SK-N-SH (cell line): ENCODE measurements around the gene RER1. TPM values are rescaled to one million over a fixed set of nuclear protein-coding genes. Genes with fewer than 3 reads are reported as not detected.

Experiments
- CTCF ChIA-PET: fragments of 300-600, 350-600 bp; formaldehyde crosslinking; extraction: SDS; loops from one replicate; lab custom pipeline; 2021; lab: Yijun Ruan, JAX
- POLR2A ChIA-PET: fragments of 350-600 bp; sonication (Branson Sonifier 250); formaldehyde crosslinking; extraction: SDS; loops from one replicate; lab custom pipeline; 2020; ENCODE audit warnings: antibody characterized with exemption, inconsistent platforms; lab: Yijun Ruan, JAX
- DNase-seq: peaks from one replicate; pipeline ENCODE4 v3.0.0; 2012
- H2AFZ ChIP-seq: fragments of 200-600 bp; sonication (generic); 2 replicates; pipeline ENCODE4 v1.8.1; 2016; ENCODE audit warnings: antibody characterized with exemption, mild to moderate bottlenecking, low read depth
- H3F3A ChIP-seq: fragments of 200-600 bp; sonication (generic); replicated peaks from 2 replicates; pipeline ENCODE3; 2016; ENCODE audit warnings: antibody characterized with exemption, mild to moderate bottlenecking; ENCODE audit not compliant: insufficient read depth
- H3K27ac ChIP-seq, 2 experiments: fragments of 200-500 bp in 1 of 2; fragments of 200-600 bp in 1 of 2; sonication (Bioruptor generic) in 1 of 2; sonication (generic), shearing (Covaris generic) in 1 of 2; 2 replicates each; pipeline versions ENCODE4 v1.5.1 to v1.6.1; 2014 to 2016; ENCODE audit warnings: low read depth in 2 of 2, inconsistent platforms in 1 of 2, low read length in 1 of 2, mild to moderate bottlenecking in 1 of 2, mixed read lengths in 1 of 2
- H3K27me3 ChIP-seq: fragments of 200-600 bp; sonication (generic), shearing (Covaris generic); 2 replicates; pipeline ENCODE4 v1.6.1; 2016; ENCODE audit warnings: mixed run types; ENCODE audit not compliant: insufficient read depth
- H3K36me3 ChIP-seq, 2 experiments: fragments of 200-500 bp in 1 of 2; fragments of 200-600 bp in 1 of 2; sonication (Bioruptor generic) in 1 of 2; sonication (generic) in 1 of 2; replicated peaks in 1 of 2; 2 replicates each; pipeline versions ENCODE3 to v1.5.1; 2014 to 2016; ENCODE audit warnings: low read length in 1 of 2, mild to moderate bottlenecking in 1 of 2; ENCODE audit not compliant: insufficient read depth in 2 of 2, control insufficient read depth in 1 of 2
- H3K4me1 ChIP-seq, 2 experiments: fragments of 200-500 bp in 1 of 2; fragments of 200-600 bp in 1 of 2; sonication (Bioruptor generic) in 1 of 2; sonication (generic), shearing (Covaris generic) in 1 of 2; 2 replicates each; pipeline versions ENCODE4 v1.5.1 to v1.6.1; 2014 to 2016; ENCODE audit warnings: low read depth in 1 of 2, low read length in 1 of 2, mixed run types in 1 of 2; ENCODE audit not compliant: insufficient read depth in 2 of 2, control insufficient read depth in 1 of 2
- H3K4me2 ChIP-seq: fragments of 200-600 bp; sonication (generic), shearing (Covaris generic); 2 replicates; pipeline ENCODE4 v1.6.1; 2017; ENCODE audit warnings: mixed run types
- H3K4me3 ChIP-seq, 2 experiments: fragments of 200-500 bp in 1 of 2; fragments of 200-600 bp in 1 of 2; sonication (Bioruptor generic) in 1 of 2; sonication (generic), shearing (Covaris generic) in 1 of 2; 2 replicates each; pipeline versions ENCODE4 v1.5.1 to v1.8.1; 2014 to 2016; ENCODE audit warnings: low read depth in 2 of 2, inconsistent platforms in 1 of 2, low read length in 1 of 2, mild to moderate bottlenecking in 1 of 2, mixed read lengths in 1 of 2, moderate library complexity in 1 of 2
- H3K79me2 ChIP-seq: fragments of 200-600 bp; sonication (generic); 2 replicates; pipeline ENCODE4 v1.8.1; 2017; ENCODE audit warnings: mild to moderate bottlenecking; ENCODE audit not compliant: insufficient read depth
- H3K9ac ChIP-seq: fragments of 200-600 bp; sonication (generic); 2 replicates; pipeline ENCODE4 v1.6.1; 2017; ENCODE audit warnings: mixed run types
- H3K9me2 ChIP-seq: fragments of 200-600 bp; sonication (generic); 2 replicates; pipeline ENCODE4 v1.6.1; 2017; ENCODE audit warnings: mixed run types
- H3K9me3 ChIP-seq: fragments of 200-600 bp; sonication (generic); 2 replicates; pipeline ENCODE4 v1.6.1; 2017; ENCODE audit warnings: mixed run types, mild to moderate bottlenecking, moderate library complexity
- H4K20me1 ChIP-seq: fragments of 200-600 bp; sonication (generic); 2 replicates; pipeline ENCODE4 v1.6.1; 2017; ENCODE audit warnings: mild to moderate bottlenecking, mixed run types; ENCODE audit not compliant: insufficient read depth
- CHD2 ChIP-seq: fragments of 150-350 bp; IDR thresholded peaks from 2 replicates; pipeline ENCODE4 v1.6.1; 2018; ENCODE audit warnings: low read length; ENCODE audit not compliant: partially characterized antibody
- CTCF ChIP-seq: fragments of 200-600 bp; sonication (generic); IDR thresholded peaks from 2 replicates; pipeline ENCODE4 v1.6.1; 2017; ENCODE audit warnings: antibody characterized with exemption, mild to moderate bottlenecking, moderate library complexity
- EZH2phosphoT487 ChIP-seq: fragments of 200-600 bp; sonication (generic); IDR thresholded peaks from 2 replicates; pipeline ENCODE4 v1.6.1; 2017; ENCODE audit warnings: low read depth, mixed run types, mild to moderate bottlenecking, antibody characterized with exemption, moderate library complexity, borderline replicate concordance
- FOXJ3 ChIP-seq: sonication (generic); formaldehyde crosslinking; IDR thresholded peaks from 2 replicates; pipeline ENCODE4 v1.5.1; 2020; ENCODE audit warnings: mild to moderate bottlenecking, missing genetic modification reagents
- GATA2 ChIP-seq: sonication (generic); formaldehyde crosslinking; IDR thresholded peaks from 2 replicates; pipeline ENCODE4 v1.5.0; 2020; ENCODE audit warnings: mild to moderate bottlenecking, missing genetic modification reagents
- IRF3 ChIP-seq: fragments of 150-350 bp; IDR thresholded peaks from 2 replicates; pipeline ENCODE4 v1.6.1; 2016; ENCODE audit warnings: mild to moderate bottlenecking, low read depth, low read length
- MAX ChIP-seq: IDR thresholded peaks from 2 replicates; pipeline ENCODE4 v1.4.0; 2012; ENCODE audit warnings: low read depth
- MEF2A ChIP-seq: IDR thresholded peaks from 2 replicates; pipeline ENCODE4 v1.4.0; 2012; ENCODE audit warnings: low read depth, borderline replicate concordance
- NFIC ChIP-seq: IDR thresholded peaks from 2 replicates; pipeline ENCODE4 v1.4.0; 2012; ENCODE audit warnings: borderline replicate concordance
- NRF1 ChIP-seq: IDR thresholded peaks from 2 replicates; pipeline ENCODE4 v1.6.1; 2012; ENCODE audit warnings: low read depth, mild to moderate bottlenecking, low read length
- POLR2AphosphoS5 ChIP-seq: IDR thresholded peaks from 2 replicates; pipeline ENCODE4 v1.6.1; 2012; ENCODE audit warnings: low read depth, low read length
- RXRA ChIP-seq: IDR thresholded peaks from 2 replicates; pipeline ENCODE4 v1.4.0; 2012; ENCODE audit warnings: low read depth, mild to moderate bottlenecking, borderline replicate concordance
- SIN3A ChIP-seq: IDR thresholded peaks from 2 replicates; pipeline ENCODE4 v1.6.1; 2012; ENCODE audit warnings: low read depth, mild to moderate bottlenecking, low read length, moderate library complexity, borderline replicate concordance
- SMC3 ChIP-seq: IDR thresholded peaks from 2 replicates; pipeline ENCODE4 v1.6.1; 2012; ENCODE audit warnings: low read depth, low read length, improper control_type of control experiment
- TEAD4 ChIP-seq: IDR thresholded peaks from 2 replicates; pipeline ENCODE4 v1.4.0; 2012; ENCODE audit warnings: mild to moderate bottlenecking, borderline replicate concordance; ENCODE audit not compliant: insufficient read depth
- WGBS: methylation state at CpG from one replicate; pipeline ENCODE4 v1.1.6; 2017; ENCODE audit warnings: low lambda C conversion rate; 5-methylcytosine and 5-hydroxymethylcytosine counted together
- polyA plus RNA-seq, 3 experiments: library from polyadenylated mRNA; depleted of rRNA; stranded (reverse); fragments of >200 nt; gene quantifications; 2 replicates each; pipeline ENCODE4 v1.2.3, GENCODE V29; 2012
- TF ChIP-seq, protein P1 (sequence below): IDR thresholded peaks from 2 replicates; pipeline ENCODE4 v1.4.0; 2012; ENCODE audit warnings: low read depth, borderline replicate concordance
- TF ChIP-seq, protein P2 (sequence below): fragments of 150-350 bp; IDR thresholded peaks from 2 replicates; pipeline ENCODE4 v1.6.1; 2017; ENCODE audit warnings: antibody characterized with exemption, low read length, low read depth, borderline replicate concordance

The RER1 gene
- polyA plus RNA-seq, 1 of the 3 experiments (the other 2 are of a cell fraction), result 181 TPM

DNA sequence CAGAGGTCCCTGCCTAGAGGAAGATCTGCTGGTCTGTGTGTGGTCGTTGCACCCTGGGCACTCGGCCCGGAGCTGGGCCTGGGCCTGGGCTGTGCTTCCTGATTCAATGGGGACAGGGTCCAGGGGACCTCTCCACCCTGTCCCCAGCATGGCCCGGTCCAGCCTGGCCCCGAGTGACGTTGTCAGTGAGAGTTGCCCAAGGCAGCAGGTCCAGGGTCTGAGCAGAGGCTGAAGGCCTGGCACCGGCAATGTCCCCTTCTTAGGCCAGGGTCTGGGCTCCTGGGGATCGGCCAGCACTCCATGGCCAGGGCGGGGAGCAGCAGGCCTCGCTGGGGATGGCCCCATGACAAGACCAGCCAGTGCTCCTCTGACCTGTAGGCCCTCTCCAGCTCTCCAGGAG, 36.3 kb downstream of the RER1 start:
- Histone ChIP-seq H3K79me2 (no peaks in the 10 kb centered on the region), H2AFZ (no peak overlapping the region), H3K27ac (no peak overlapping the region), H3K4me3 (no peak overlapping the region), H3K4me2 (no peak overlapping the region), H3K9me3 (no peaks in the 10 kb centered on the region), H3K9ac (no peak overlapping the region), H3K36me3 (no peaks in the 10 kb centered on the region), H3K4me1 (peaks cover 0 to 3% of the 10 kb centered on the region in 2 experiments; a peak in 1 of 4 replicates), H3K27me3 (peaks cover under 1% of the 10 kb centered on the region), H3K9me2 (no peaks in the 10 kb centered on the region), H3F3A (no peaks in the 10 kb centered on the region), H4K20me1 (no peaks in the 10 kb centered on the region)
- CTCF ChIA-PET, result interaction anchor here (2.7 to 3.5 kb wide), 2 partner anchors 13 kb away, joined by 12 to 13 read pairs; no protein-coding TSS in a partner anchor
- POLR2A ChIA-PET, result no interaction called here
- TF ChIP-seq IRF3, result no peak
- no peak for TF ChIP-seq SMC3
- TF ChIP-seq EZH2phosphoT487, result no peak
- TF ChIP-seq, protein P1, sequence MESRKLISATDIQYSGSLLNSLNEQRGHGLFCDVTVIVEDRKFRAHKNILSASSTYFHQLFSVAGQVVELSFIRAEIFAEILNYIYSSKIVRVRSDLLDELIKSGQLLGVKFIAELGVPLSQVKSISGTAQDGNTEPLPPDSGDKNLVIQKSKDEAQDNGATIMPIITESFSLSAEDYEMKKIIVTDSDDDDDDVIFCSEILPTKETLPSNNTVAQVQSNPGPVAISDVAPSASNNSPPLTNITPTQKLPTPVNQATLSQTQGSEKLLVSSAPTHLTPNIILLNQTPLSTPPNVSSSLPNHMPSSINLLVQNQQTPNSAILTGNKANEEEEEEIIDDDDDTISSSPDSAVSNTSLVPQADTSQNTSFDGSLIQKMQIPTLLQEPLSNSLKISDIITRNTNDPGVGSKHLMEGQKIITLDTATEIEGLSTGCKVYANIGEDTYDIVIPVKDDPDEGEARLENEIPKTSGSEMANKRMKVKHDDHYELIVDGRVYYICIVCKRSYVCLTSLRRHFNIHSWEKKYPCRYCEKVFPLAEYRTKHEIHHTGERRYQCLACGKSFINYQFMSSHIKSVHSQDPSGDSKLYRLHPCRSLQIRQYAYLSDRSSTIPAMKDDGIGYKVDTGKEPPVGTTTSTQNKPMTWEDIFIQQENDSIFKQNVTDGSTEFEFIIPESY, result no peak
- no peak for TF ChIP-seq TEAD4
- TF ChIP-seq NRF1, result no peak
- DNase-seq, result no peak
- 20% methylated on average over 2 of the region's 10 CpGs for WGBS

DNA sequence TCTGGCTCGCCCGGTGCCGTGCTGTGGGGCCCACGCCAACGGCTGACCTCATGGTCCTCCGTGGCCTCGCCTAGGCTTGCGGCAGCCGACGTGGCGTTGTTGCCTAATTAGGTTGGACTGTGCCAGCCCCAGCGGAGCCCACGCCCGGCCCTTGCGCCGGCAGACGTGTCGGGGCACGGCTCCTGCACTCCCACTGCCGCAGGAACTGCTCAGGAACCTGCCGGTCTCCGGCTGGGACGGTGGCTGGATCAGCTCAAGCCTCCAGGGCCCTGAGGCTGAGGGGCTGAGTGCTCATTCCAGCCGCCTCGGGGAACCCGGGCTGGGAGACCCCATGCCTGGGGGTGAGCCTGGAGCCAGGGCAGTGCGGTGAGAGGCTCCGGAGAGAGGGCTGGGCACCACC, 36.8 kb downstream of the RER1 start:
- no peak overlapping the region for H2AFZ ChIP-seq
- no peaks in the 10 kb centered on the region for H3K9me3 ChIP-seq
- POLR2A ChIA-PET, result no interaction called here
- DNase-seq, result no peak
- no peak overlapping the region for H3K27ac ChIP-seq
- no peaks in the 10 kb centered on the region for H4K20me1 ChIP-seq
- no peak overlapping the region for H3K4me3 ChIP-seq
- peaks cover 0 to 3% of the 10 kb centered on the region in 2 experiments; a peak in 1 of 4 replicates for H3K4me1 ChIP-seq
- no peaks in the 10 kb centered on the region for H3F3A ChIP-seq
- H3K9me2 ChIP-seq, result no peaks in the 10 kb centered on the region
- H3K4me2 ChIP-seq, result no peak overlapping the region
- no peaks in the 10 kb centered on the region for H3K36me3 ChIP-seq
- H3K79me2 ChIP-seq, result no peaks in the 10 kb centered on the region
- CTCF ChIA-PET, result interaction anchor here (3.5 kb wide), 1 partner anchor 14 kb away, joined by 13 read pairs; no protein-coding TSS in a partner anchor
- WGBS, result 79% methylated on average over 14 of the region's 28 CpGs
- H3K27me3 ChIP-seq, result peaks cover 6% of the 10 kb centered on the region
- H3K9ac ChIP-seq, result no peak overlapping the region
- no peak for TF ChIP-seq GATA2
- no peak for TF ChIP-seq MEF2A
- TF ChIP-seq POLR2AphosphoS5, result no peak
- no peak for TF ChIP-seq MAX
- no peak for TF ChIP-seq NFIC
- TF ChIP-seq IRF3, result no peak
- TF ChIP-seq, protein P2, sequence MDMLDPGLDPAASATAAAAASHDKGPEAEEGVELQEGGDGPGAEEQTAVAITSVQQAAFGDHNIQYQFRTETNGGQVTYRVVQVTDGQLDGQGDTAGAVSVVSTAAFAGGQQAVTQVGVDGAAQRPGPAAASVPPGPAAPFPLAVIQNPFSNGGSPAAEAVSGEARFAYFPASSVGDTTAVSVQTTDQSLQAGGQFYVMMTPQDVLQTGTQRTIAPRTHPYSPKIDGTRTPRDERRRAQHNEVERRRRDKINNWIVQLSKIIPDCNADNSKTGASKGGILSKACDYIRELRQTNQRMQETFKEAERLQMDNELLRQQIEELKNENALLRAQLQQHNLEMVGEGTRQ, result no peak
- no peak for TF ChIP-seq NRF1
- no peak for TF ChIP-seq CTCF
- no peak for TF ChIP-seq CHD2
- no peak for TF ChIP-seq RXRA
- TF ChIP-seq FOXJ3, result no peak
- TF ChIP-seq SIN3A, result no peak
- TF ChIP-seq, protein P1, result no peak
